Stimulated activated CD4-positive, alpha-beta T cell treated with anti-CD3 and anti-CD28 coated beads, Interleukin-4, amount 100 ng/mL, for 4 hours (primary cell): ENCODE data around the gene CSNK2A1.
"Not testable (repeated sequence)": the region's sequence is repeated elsewhere in the genome, so short reads cannot be mapped to it uniquely, and the experiment has no call there.

Experiments
- DNase-seq, 2 experiments: peaks; one replicate each; pipeline ENCODE4 v3.0.0-alpha.2; 2020

The CSNK2A1 gene

GRCh38 chr20:531608-532007, 12.0 kb downstream of the CSNK2A1 start:
- DNase-seq, result no peak

GRCh38 chr20:530321-530720, 13.3 kb downstream of the CSNK2A1 start:
- DNase-seq, result no peak

GRCh38 chr20:528923-529604, 14.5 kb downstream of the CSNK2A1 start:
- no peak for DNase-seq

- no peak for DNase-seq
These were observed 16.1 kb downstream of the CSNK2A1 start for GRCh38 chr20:527571-527886.

GRCh38 chr20:521860-522259, 21.7 kb downstream of the CSNK2A1 start:
- DNase-seq, result no peak

GRCh38 chr20:519999-520398, 23.6 kb downstream of the CSNK2A1 start:
- no peak for DNase-seq

- DNase-seq, result no peak
These were observed 26.4 kb downstream of the CSNK2A1 start for GRCh38 chr20:517221-517620.

GRCh38 chr20:516799-517198, 26.8 kb downstream of the CSNK2A1 start:
- DNase-seq, result no peak

- DNase-seq, result no peak
These were observed 27.9 kb downstream of the CSNK2A1 start for GRCh38 chr20:515696-516095.

GRCh38 chr20:513429-513828, 30.2 kb downstream of the CSNK2A1 start:
- DNase-seq, result no peak

- DNase-seq, result not testable (repeated sequence)
These were observed 33.1 kb downstream of the CSNK2A1 start for GRCh38 chr20:510328-511057.

GRCh38 chr20:508364-508787, 35.2 kb downstream of the CSNK2A1 start:
- not testable (repeated sequence) for DNase-seq

- no peak for DNase-seq
These were observed 35.7 kb downstream of the CSNK2A1 start for GRCh38 chr20:507761-508332.

- no peak for DNase-seq
These were observed 36.4 kb downstream of the CSNK2A1 start for GRCh38 chr20:507006-507758.

- DNase-seq, result no peak
These were observed 38.9 kb downstream of the CSNK2A1 start for GRCh38 chr20:504632-505075.

GRCh38 chr20:503048-503737, 40.4 kb downstream of the CSNK2A1 start:
- no peak for DNase-seq

- no peak for DNase-seq
These were observed 45.6 kb downstream of the CSNK2A1 start for GRCh38 chr20:497979-498378.

- DNase-seq, result no peak
These were observed 47.4 kb downstream of the CSNK2A1 start for GRCh38 chr20:496126-496696.

- DNase-seq, result no peak
These were observed 51.4 kb downstream of the CSNK2A1 start for GRCh38 chr20:492159-492558.

- DNase-seq, result no peak
These were observed 55.9 kb downstream of the CSNK2A1 start for GRCh38 chr20:487655-488054.

GRCh38 chr20:483815-484644, 59.6 kb downstream of the CSNK2A1 start:
- no peak for DNase-seq

- no peak for DNase-seq
These were observed 62.4 kb downstream of the CSNK2A1 start for GRCh38 chr20:481167-481566.
